Myocyte (in vitro differentiated cells): Measurements from ENCODE around the gene APC. TPM values are rescaled to one million over a fixed set of nuclear protein-coding genes. Genes with fewer than 3 reads are reported as not detected.

Source experiments
- DNase-seq: peaks from one replicate; pipeline ENCODE4 v3.0.0-alpha.2; 2012; ENCODE audit warnings: low read depth
- polyA plus RNA-seq: library from polyadenylated mRNA; unstranded; fragments of >200 nt; gene quantifications from one replicate; pipeline ENCODE4 v1.2.1, GENCODE V29; 2012; ENCODE audit warnings: missing spikeins
- total RNA-seq: library from RNA; depleted of rRNA; stranded (reverse); fragments of >200 nt; gene quantifications from 2 replicates; pipeline ENCODE4 v1.2.3, GENCODE V29; 2014

Gene APC
- 67.4 and 86.6 TPM in 2 replicates for total RNA-seq
- 9.9 TPM for polyA plus RNA-seq

DNA sequence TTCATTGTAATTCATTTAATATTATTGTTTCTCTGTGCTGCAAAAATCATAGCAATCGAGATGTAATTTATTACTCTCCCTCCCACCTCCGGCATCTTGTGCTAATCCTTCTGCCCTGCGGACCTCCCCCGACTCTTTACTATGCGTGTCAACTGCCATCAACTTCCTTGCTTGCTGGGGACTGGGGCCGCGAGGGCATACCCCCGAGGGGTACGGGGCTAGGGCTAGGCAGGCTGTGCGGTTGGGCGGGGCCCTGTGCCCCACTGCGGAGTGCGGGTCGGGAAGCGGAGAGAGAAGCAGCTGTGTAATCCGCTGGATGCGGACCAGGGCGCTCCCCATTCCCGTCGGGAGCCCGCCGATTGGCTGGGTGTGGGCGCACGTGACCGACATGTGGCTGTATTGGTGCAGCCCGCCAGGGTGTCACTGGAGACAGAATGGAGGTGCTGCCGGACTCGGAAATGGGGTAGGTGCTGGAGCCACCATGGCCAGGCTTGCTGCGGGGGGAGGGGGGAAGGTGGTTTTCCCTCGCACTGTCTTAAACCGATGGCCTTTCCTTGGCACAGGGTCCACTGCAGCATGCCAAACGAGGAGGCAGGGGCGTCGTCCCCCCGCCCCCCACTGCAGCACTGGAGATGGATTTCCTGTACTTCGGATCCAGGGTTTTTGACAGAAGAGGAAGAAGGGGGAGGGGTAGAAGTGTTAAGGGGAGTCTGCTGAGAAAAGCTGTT, at the start of gene APC:
Gene APC, plus strand, starts transcription at position 423 of the 728 bp plus-strand sequence. CDS start 17,006 bp downstream, outside the sequence.
- DNase-seq: peak; percentile 95

DNA sequence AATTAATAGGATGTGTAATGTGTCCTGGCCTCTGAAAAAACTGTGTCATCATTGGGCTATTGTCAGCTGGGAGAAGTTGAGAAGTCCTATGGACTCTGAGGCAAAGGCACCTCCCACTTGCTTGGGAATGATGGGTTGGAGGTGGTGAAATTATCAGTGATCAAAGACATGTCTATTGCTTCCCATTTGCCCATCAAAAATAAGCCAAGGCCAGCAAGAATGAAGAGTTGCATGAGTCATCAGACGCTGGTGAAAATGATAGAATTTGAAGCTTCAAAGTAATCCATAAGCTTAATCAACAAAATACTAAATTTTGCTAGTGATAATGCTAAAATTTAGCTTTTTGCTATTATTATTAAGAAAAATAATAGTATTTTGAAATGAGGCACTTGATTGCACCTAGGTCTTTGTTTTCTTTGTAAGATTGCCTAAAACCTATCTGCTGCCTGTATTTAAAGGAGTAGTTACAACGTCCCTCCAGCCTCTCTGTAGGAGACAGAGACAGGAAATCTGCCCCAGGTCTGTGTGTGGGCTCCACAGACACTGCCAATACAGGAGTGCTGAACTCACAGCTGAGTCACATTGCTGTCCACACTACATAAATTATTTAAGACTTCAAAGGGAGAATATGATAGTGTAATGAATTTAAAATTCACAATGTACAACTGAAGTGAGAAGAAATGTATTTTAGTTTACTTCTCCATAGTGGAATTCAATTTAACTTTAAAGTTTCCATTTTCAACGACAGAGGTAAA, 48.4 kb upstream of the APC start:
- no peak for DNase-seq

DNA sequence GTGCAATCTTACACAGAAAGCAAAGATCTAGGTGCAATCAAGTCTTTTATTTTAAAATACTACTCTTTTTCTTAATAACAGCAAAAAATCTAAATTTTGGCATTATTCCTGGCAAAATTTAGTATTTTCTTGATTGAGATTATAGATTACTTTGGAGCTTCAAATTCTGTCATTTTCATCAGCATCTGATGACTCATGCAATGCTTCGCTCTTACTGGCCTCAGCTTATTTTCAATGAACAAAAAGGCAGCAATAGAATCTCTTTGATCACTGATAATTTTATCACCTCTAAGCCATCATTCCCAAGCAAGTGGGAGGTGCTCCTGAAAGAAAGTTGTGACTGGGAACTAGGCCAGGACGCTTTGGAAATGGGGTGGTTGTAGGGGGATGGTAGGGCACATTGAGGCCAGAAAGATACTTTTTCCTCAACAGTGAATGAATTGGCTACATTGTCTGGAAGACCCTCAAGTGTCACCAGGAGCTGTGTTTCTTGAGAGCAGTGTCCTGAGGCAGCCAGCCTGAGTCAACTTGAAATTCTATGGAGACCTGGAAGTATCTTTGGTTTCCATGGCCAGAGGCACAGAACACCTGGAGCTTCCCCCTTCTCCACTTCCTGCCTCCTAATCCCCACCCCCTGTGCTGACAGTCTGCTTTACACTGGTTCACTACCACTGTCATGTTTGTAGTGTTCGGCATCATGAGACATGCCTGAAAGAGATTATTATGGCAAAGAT, 46.9 kb upstream of the APC start:
- no peak for DNase-seq

DNA sequence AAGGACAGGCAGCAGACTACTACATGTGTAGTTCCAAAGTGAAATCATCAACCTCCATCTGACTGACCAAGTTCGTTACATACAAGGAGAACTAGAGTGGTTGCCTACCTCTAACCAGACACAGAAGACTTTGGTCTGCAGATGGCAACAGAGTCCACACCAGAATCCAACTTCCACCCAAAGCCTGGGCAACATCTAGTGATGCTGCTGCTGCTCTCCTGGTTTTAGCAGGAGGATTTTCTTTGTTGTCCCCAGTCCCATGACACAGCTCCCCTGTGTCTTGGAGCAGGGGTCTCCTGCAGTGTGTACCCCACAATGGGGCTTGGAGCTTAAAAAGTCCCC, 46.4 kb upstream of the APC start:
- no peak for DNase-seq

DNA sequence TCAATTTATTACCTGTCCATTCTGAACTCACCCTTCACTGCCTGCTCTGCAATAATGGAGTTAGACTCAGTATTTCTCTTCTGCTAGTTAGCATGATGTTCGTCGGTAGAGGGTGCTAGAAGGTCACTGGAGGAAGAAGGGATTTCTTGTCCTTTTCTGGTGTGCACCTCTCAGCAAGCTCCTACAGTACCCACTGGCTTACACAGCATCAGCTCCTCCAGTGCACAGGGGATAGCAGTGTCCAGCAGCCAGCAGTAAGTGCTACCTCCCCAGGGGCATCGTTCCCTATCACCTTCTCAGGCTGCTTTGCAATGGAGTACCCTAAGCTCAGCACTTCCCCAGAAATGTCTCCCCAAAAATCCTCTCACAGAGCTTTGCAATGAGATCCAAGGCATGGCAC, 45.9 kb upstream of the APC start:
- no peak for DNase-seq

DNA sequence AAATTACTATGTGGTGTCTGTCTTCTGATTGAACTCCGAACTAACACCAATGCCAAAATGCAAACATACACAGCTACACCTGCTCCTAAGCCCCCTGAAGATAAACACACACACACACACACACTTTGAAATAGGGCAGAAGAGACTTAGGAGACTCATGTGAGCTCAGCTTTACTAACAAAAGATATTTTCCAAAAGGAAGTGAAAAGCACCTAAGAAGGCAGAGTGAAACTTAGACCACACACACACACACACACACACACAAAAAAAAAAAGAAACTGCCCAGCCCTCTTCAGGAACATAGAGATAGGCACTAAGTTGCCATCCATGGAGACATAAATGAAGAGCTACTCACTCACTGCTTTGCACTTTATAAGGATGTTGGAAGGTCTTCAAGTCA, 45.2 kb upstream of the APC start:
- no peak for DNase-seq

DNA sequence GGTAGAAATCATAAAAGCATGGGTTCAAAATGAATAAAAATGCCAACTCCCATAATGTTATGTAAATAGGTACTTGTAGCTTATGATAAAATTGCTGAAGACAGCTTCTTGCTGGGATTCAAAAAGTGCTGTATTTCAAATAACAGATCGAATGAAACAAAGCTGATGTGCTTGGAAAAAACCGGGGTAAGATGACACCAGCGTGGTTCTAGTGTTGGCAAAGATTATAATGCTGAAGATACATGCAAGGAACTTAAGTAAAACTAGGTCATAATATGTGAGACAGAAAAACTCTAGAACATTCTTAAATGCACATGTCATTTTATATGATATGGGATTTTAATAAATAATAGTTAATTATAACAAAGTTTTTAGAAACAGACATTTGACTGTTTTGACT, 44.4 kb upstream of the APC start:
- DNase-seq: no peak

DNA sequence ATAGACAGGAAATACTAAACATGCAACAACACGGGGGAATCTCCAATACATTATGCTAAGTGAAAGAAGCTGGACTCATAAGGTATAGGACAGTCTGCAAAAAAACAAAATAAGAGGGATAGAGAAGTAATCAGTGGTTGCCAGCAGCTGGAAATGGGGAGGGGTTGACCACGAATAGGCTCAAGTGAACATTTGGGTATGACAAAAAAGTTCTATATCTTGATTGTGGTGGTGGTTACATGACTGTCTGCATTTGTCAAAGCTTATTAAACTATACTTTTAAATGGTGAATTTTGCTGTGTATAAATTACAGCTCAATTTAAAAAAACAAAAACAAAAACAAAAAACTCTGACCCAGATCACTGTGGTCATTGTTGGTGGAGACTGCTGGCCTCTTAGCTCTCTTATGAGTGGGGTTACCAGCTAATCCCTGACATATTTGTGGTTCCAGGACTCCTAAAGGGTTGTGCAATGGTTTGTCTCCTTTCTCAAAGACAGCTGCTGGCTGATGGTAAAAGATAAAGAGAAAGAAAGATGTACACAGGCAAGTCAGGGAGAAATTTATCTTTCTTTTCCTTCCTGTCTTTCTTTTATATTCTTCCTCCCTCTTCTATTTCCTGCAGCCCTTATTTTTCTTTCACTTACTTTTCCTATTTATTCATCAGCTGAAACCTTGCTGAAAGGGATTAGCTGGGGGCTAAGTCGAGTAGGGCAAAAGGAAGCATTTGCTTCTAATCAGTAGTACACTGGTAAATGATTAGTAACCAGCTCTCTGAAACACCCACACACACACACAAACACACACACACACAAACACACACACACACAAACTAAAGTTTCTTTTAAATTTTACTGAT, 42.6 kb upstream of the APC start:
- peak; percentile 94 for DNase-seq

DNA sequence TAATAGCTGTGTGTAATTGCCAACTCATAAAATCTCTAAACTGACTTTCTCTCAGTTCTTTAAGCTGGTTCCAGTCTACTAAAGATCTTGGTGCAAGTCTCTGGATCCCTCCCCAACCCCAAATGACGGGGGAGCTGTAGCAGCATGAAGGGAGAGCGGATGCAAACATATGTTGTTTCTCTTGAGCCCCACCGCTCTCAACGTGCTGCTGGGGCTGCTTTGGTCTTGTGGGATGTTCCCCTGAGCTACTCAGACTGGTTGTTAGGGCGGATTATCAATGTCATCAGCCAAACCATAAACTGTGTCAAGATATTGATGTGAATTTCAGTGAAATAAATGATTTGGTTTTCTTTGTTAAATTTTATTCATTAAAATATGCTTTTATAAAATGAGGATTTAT, 40.9 kb upstream of the APC start:
- no peak for DNase-seq

DNA sequence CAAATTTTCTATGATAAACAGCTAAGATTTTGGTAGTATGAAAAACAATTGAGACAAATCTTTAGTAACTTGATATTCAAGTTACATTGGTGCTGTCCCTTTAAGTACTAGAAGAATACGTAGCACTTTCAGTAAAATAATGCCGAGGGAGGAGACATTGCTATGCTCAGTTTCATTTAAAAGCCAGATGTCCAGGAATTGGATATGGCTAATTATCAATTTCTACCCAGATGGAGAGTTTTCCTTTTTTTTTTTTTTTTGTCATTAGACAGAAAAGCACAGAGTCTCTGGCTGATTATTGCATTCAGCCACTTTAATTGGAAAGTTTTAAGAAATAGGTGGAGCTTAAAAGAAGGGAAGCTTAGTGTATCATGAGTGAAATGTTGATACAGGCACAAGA, 40.4 kb upstream of the APC start:
- no peak for DNase-seq

DNA sequence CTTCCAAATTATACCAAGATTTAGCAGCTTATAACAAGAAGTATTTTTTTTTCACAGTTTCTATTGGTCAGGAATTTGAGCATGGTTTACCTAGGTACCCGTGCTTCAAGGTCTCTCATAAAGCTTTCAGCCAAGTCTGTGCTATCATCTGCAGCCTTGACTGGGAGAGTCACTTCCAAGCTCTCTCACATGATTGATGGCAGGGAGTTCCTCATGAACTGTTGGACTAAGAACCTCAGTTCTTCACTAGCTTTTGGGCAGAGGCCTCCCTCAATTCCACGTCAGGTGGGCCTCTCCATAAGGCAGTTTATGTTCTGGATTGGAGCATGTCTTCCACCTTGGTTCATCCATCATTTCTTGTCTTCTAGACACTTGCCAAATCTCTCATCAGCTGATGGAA, 39.9 kb upstream of the APC start:
- DNase-seq: no peak

DNA sequence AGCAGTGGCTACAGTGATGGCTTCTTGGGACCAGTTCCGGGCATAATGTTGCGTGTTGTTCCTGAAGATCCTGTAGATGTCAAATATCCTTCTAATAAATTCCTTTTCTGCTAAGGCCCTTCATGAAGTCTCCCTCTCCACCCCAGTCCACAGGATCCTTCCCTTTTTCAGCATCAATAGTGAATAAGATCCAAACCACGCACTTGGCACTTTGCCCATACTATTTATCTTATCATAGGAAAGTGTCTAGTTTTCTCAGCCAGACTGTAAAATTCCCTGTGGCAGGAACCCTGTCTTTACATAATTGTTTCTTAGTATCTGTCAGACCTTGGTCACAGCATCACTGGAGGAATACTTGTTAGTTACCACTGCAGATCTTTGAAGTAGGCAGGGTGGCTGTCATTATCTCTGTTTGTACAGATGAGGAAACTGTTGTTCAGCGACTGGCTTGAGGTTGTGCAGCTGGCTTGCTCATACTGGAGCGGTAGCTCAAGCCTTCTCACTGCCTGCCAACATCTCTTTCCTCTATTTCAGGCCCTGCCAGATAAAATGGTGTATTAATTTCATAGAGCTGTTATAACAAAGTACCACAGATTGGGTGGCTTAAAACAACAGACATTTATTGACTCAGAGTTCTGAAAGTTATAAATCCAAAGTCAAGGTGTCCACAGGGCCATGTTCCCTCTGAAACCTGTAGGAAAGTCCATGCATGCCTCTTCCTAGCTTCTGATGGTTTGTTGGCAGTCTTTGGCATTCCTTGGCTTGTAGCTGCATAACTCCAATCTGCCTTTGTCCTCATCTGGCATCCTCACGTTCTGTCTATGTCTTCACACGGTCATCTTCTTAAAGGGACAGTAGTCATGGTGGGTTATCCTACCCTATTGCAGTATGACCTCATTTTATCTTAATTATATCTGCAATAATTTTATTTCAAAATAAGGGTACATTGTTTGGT, 33.5 kb upstream of the APC start:
- DNase-seq: peak; percentile 42

DNA sequence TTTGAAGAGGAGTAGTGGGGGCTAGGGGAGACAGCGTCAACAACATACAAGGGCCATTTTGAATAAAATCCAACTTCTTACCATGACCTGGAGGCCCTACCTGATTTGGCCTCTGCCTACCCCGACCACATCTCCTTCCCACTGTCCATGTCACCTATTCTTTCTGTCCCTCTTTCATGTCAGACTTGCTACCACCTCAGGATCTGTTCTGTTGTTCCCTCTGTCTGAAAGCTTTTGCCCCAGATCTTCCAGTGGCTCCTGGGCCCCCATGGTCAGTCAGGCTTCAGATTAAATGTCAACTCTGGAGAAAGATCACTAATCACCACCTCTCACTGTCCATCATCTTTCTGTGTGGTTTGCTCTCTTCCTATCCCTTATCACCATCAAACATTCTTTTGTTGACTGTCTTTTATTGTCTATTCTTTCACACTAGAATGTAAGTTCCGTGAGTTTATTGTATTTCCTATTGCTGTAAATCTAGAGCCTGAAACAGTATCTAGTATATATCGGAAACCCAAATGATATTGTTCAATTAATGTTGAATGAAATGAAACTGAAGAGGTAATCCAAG, 31.2 kb upstream of the APC start:
- DNase-seq: no peak

DNA sequence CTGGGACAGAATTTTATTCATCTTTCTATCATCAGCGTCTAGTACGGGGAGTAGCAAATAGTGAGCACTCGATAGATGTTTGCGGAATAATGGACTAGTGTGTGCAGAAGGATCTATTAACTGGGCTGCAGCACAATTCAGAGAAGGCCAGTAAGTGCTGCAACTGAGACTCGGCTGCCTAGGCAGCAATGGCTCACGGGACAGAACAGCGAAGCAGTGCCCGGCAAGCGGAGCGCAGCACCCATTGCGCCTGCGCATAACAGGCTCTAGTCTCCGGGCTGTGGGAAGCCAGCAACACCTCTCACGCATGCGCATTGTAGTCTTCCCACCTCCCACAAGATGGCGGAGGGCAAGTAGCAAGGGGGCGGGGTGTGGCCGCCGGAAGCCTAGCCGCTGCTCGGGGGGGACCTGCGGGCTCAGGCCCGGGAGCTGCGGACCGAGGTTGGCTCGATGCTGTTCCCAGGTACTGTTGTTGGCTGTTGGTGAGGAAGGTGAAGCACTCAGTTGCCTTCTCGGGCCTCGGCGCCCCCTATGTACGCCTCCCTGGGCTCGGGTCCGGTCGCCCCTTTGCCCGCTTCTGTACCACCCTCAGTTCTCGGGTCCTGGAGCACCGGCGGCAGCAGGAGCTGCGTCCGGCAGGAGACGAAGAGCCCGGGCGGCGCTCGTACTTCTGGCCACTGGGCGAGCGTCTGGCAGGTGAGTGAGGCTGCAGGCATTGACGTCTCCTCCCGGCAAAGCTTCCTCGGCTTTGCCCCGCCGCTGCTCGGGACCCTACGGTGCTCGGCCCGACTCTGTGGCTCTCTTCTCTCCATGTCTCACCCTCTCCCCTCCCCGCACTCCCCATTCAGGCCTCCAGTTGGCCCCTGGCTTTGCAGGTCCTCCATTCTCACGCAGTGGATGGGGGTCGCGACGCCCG, 30.2 kb upstream of the APC start:
- DNase-seq: peak; percentile 99

DNA sequence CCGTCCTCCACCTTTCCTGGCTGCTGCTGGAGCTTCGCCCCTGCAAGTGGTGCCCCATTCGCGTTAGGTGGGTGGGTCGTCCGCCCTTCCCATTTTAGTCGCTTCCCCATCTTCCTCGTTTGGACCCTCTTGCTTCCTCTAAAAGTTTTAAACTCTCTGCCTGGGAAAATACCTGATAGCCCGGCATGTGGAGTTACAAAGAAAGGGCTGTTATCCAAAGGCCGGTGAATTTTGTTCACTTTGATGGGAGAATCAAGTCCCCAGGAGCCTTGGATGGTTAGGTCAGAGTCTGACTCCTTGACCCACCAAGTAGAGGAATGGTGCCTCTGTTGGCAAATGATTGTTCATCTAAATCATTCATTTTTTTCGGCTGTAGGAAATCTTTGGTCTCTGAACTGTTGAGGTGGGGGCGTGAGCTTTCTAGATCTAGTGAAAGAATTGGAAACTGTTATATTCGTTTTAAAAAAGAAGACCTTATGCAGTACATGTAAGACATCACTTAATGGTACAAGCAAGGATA, 29.5 kb upstream of the APC start:
- DNase-seq: no peak

DNA sequence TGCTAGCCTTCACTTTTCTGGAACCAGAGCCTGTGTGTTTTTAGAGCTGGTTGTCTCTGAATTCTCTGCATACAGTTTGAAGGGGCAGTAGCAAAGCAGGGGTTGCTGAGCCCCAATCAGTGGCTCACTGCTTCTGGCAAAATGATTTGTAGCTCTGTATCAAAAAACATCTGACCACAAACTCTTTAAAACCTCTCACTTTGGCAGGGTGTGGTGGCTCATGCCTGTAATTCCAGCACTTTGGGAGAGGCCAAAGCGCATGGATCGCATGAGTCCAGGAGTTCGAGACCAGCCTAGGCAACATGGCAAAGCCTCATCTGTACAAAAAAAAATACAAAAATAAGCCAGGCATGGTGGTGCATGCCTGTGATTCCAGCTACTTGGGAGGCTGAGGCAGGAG, 28.3 kb upstream of the APC start:
- DNase-seq: peak; percentile 51

DNA sequence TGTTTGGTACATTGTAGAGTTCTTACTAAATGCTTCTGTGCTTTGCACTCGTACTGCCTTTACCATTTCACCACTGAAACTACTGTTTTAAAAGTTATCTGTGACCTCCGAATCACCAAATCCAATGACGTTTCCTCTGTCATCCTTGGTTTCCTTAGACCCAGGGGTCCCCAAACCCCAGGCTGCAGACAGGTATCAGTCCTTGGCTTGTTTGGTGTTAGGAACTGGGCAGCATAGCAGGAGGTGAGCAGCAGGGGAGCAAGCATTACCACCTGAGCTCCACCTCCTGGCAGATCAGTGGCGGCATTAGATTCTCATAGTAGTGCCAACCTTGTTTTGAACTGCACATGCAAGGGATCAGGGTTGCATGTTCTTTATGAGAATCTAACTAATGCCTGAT, 26.8 kb upstream of the APC start:
- no peak for DNase-seq

DNA sequence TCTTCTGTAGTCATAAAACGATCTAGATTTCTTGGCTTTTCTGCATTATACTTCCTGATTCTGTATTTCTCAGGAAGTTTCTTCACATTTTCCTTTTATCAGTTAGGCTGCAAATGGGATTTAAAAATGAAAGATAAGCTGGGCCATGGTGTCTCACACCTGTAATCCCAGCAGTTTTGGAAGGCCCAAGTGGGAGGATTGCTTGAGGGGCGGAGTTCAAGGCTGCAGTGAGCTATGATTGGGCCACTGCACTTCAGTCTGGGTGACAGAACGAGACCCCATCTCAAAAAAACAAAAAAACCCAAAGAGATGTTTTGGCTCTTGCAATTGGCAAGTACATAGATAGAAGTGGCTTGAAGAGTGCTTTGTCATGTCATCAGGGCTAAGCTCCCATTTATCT, 26.2 kb upstream of the APC start:
- DNase-seq: no peak

DNA sequence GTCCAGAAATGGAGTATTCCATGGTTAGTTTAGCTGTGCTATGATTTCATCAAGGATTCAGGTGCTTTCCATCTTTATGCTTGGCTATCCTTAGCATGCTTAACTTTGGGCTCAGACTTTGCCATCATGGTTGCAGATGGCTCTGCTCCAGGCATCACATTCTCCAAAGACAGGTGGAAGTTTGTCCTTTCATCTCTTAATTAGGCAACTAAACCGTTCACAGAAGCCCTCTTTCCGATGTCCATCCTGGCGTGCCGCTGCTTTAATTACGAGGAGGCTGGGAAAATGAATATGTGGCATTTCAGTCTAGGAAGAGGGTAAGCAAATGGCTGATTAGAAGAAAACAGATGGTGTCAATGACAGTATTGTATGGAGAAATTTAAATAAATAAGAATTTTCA, 24.5 kb upstream of the APC start:
- DNase-seq: no peak
